Measurements from ENCODE around the gene NRN1. TPM values are rescaled to one million over a fixed set of nuclear protein-coding genes. Genes with fewer than 3 reads are reported as not detected.

Gene NRN1
- total and polyA plus RNA-seq, 10 of the 15 experiments (the other 5 are each of a cell fraction or from before 2014, with no cell fraction given): 0.13 to 22.6 (median 0.23) TPM; not detected in 1

- WGBS (ENCODE audit: insufficient coverage, insufficient replicate concordance, low lambda C conversion rate, missing lambda C conversion rate): 7% methylated on average over 1 of the region's 1 CpG
- no peak overlapping the region for H2AFZ ChIP-seq (ENCODE audit: control insufficient read depth, low read depth, low read length)
Observed at GRCh38 chr6:5967594-5967993, 39.1 kb downstream of the NRN1 start.

GRCh38 chr6:5962794-5963193 lies 43.9 kb downstream of the NRN1 start:
- no peak overlapping the region for H3K4me2 ChIP-seq (ENCODE audit: control insufficient read depth, insufficient read depth)
- POLR2A ChIA-PET: no interaction called here
- in situ Hi-C loops (cut with MboI): no loop called here
- FAIRE-seq: no peak
- 12% methylated on average over 2 of the region's 2 CpGs for WGBS (ENCODE audit: insufficient coverage, insufficient replicate concordance, low lambda C conversion rate, missing lambda C conversion rate)
- H3K79me2 ChIP-seq (ENCODE audit: control insufficient read depth, insufficient read depth, low read length): no peaks in the 10 kb centered on the region
- no peaks in the 10 kb centered on the region for H3K36me3 ChIP-seq (ENCODE audit: control insufficient read depth in 2 of 2, insufficient read depth in 2 of 2, low read length in 1 of 2)
- H3K9me3 ChIP-seq (replicated peaks; ENCODE audit: control insufficient read depth, insufficient read depth, low read length): no peaks in the 10 kb centered on the region; the same call in 2 of the 3 replicates
- no peaks in the 10 kb centered on the region for H4K20me1 ChIP-seq (ENCODE audit: control insufficient read depth, insufficient read depth)
- CTCF ChIA-PET: no interaction called here
- BruUV-seq (replicated peaks): no TSS peak
- no peak overlapping the region for H3K4me3 ChIP-seq
- RAD21 ChIA-PET (ENCODE audit: unreplicated experiment): no interaction called here
- no peak for DNase-seq (ENCODE audit: low read depth, low spot score)
- H3K27me3 ChIP-seq (replicated peaks in 1 of 2; ENCODE audit: control insufficient read depth in 2 of 2, insufficient read depth in 2 of 2, low read length in 1 of 2): peaks cover 0 to 3% of the 10 kb centered on the region in 2 experiments; a peak in 2 of 4 replicates
- SMC1A ChIA-PET (ENCODE audit: uncharacterized antibody, unreplicated experiment): interaction anchor here (2.0 kb wide), 1 partner anchor 9 kb away, joined by 5 read pairs; no protein-coding TSS in a partner anchor
- intact Hi-C loops (cut with micrococcal nuclease; ENCODE audit: unreplicated experiment): no loop called here
- H3K4me1 ChIP-seq (ENCODE audit: control insufficient read depth, insufficient read depth, low read length): no peaks in the 10 kb centered on the region
- H2AFZ ChIP-seq (ENCODE audit: control insufficient read depth, low read depth, low read length): no peak overlapping the region
- H3K27ac ChIP-seq (ENCODE audit: control insufficient read depth, insufficient read depth): no peak overlapping the region
- ATAC-seq: no peak
- H3K9ac ChIP-seq (ENCODE audit: control insufficient read depth, insufficient read depth, low read length): no peak overlapping the region
- TF ChIP-seq SREBF1 (IDR thresholded peaks at IDR 0.05; ENCODE audit: low read length) (no peak), E4F1 (IDR thresholded peaks at IDR 0.05; ENCODE audit: borderline replicate concordance, partially characterized antibody) (no peak), MYC (IDR thresholded peaks at IDR 0.05; ENCODE audit: insufficient read depth, insufficient read length, insufficient replicate concordance, low read length, severe bottlenecking) (no peak), SMC3 (IDR thresholded peaks at IDR 0.05; ENCODE audit: borderline replicate concordance, low read length) (no peak), SRF (IDR thresholded peaks at IDR 0.05; ENCODE audit: low read depth in 2 of 2, low read length in 2 of 2) (no peak), KAT2A (conservative IDR thresholded peaks at IDR 0.05; ENCODE audit: control insufficient read depth, low read depth, low read length) (no peak), FOS (IDR thresholded peaks at IDR 0.05; ENCODE audit: borderline replicate concordance, extremely low read depth, insufficient read length) (no peak)
- TF ChIP-seq, protein P1, sequence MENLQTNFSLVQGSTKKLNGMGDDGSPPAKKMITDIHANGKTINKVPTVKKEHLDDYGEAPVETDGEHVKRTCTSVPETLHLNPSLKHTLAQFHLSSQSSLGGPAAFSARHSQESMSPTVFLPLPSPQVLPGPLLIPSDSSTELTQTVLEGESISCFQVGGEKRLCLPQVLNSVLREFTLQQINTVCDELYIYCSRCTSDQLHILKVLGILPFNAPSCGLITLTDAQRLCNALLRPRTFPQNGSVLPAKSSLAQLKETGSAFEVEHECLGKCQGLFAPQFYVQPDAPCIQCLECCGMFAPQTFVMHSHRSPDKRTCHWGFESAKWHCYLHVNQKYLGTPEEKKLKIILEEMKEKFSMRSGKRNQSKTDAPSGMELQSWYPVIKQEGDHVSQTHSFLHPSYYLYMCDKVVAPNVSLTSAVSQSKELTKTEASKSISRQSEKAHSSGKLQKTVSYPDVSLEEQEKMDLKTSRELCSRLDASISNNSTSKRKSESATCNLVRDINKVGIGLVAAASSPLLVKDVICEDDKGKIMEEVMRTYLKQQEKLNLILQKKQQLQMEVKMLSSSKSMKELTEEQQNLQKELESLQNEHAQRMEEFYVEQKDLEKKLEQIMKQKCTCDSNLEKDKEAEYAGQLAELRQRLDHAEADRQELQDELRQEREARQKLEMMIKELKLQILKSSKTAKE (IDR thresholded peaks at IDR 0.05; ENCODE audit: low read depth, poor library complexity, severe bottlenecking): no peak

More at GRCh38 chr6:5967594-5967993, 39.1 kb downstream of the NRN1 start:
- FAIRE-seq (no peak), ATAC-seq (no peak), DNase-seq (ENCODE audit: low read depth, low spot score) (no peak)
- in situ Hi-C loops (cut with MboI): no loop called here
- no peaks in the 10 kb centered on the region; the same call in 2 of the 3 replicates for H3K9me3 ChIP-seq (replicated peaks; ENCODE audit: control insufficient read depth, insufficient read depth, low read length)
- no peaks in the 10 kb centered on the region for H3K36me3 ChIP-seq (ENCODE audit: control insufficient read depth in 2 of 2, insufficient read depth in 2 of 2, low read length in 1 of 2)
- no peak overlapping the region for H3K4me3 ChIP-seq
- no peak overlapping the region for H3K9ac ChIP-seq (ENCODE audit: control insufficient read depth, insufficient read depth, low read length)
- no peaks in the 10 kb centered on the region for H4K20me1 ChIP-seq (ENCODE audit: control insufficient read depth, insufficient read depth)
- ChIA-PET CTCF (interaction anchor here (1.0 kb wide), 1 partner anchor 9 kb away, joined by 3 read pairs; no protein-coding TSS in a partner anchor), POLR2A (no interaction called here), SMC1A (ENCODE audit: uncharacterized antibody, unreplicated experiment) (no interaction called here), RAD21 (ENCODE audit: unreplicated experiment) (no interaction called here)
- H3K4me1 ChIP-seq (ENCODE audit: control insufficient read depth, insufficient read depth, low read length): no peaks in the 10 kb centered on the region
- no peaks in the 10 kb centered on the region; a peak in 1 of 4 replicates for H3K27me3 ChIP-seq (replicated peaks in 1 of 2; ENCODE audit: control insufficient read depth in 2 of 2, insufficient read depth in 2 of 2, low read length in 1 of 2)
- no peaks in the 10 kb centered on the region for H3K79me2 ChIP-seq (ENCODE audit: control insufficient read depth, insufficient read depth, low read length)
- intact Hi-C loops (cut with micrococcal nuclease; ENCODE audit: unreplicated experiment): no loop called here
- H3K27ac ChIP-seq (ENCODE audit: control insufficient read depth, insufficient read depth): no peak overlapping the region
- no peak overlapping the region for H3K4me2 ChIP-seq (ENCODE audit: control insufficient read depth, insufficient read depth)
- TF ChIP-seq PKNOX1 (IDR thresholded peaks at IDR 0.05) (no peak), ZZZ3 (IDR thresholded peaks at IDR 0.05; ENCODE audit: control insufficient read depth, insufficient read length, low read depth) (no peak)
- BruUV-seq (replicated peaks): no TSS peak
